ENCODE data around the gene THBS2.

DNA sequence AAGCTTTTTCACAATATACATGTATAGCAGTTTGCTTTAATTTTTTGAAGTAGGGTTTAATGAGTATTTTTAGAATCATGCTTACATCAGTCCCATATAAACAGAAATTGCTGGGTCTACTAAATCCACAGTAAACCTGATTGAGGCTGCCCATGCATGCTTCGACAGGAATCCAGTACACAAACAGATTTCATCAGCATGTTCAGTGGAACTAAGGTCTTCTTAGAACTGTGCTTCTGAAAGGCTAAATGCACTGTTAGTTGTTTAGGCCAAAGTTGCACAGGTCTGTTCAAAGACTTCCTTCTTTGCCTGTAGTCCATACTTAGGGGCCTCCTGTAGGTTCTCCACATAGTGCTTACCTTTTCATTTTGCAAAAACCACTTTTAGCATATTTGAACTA lies 42.5 kb upstream of the THBS2 start:
- TF ChIP-seq, protein P1, sequence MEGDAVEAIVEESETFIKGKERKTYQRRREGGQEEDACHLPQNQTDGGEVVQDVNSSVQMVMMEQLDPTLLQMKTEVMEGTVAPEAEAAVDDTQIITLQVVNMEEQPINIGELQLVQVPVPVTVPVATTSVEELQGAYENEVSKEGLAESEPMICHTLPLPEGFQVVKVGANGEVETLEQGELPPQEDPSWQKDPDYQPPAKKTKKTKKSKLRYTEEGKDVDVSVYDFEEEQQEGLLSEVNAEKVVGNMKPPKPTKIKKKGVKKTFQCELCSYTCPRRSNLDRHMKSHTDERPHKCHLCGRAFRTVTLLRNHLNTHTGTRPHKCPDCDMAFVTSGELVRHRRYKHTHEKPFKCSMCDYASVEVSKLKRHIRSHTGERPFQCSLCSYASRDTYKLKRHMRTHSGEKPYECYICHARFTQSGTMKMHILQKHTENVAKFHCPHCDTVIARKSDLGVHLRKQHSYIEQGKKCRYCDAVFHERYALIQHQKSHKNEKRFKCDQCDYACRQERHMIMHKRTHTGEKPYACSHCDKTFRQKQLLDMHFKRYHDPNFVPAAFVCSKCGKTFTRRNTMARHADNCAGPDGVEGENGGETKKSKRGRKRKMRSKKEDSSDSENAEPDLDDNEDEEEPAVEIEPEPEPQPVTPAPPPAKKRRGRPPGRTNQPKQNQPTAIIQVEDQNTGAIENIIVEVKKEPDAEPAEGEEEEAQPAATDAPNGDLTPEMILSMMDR (IDR thresholded peaks at IDR 0.05) = no peak
- no peak for TF ChIP-seq ZFX (IDR thresholded peaks at IDR 0.05; ENCODE audit: borderline replicate concordance)
